Keratinocyte (primary cell): Measurements from ENCODE around the gene CCDC137.

Experiments
- EZH2 ChIP-seq: IDR thresholded peaks from one replicate; pipeline ENCODE4 v1.6.1; 2012; ENCODE audit warnings: inconsistent platforms, mild to moderate bottlenecking, low read length, moderate library complexity
- TF ChIP-seq, protein P1 (sequence below), 3 experiments: IDR thresholded peaks in 1 of 3; conservative IDR thresholded peaks in 1 of 3; optimal IDR thresholded peaks in 1 of 3; 2 replicates in 2 of 3; 3 replicates in 1 of 3; pipeline versions ENCODE3 to v1.5.1; 2011; ENCODE audit warnings: low read length in 3 of 3, mild to moderate bottlenecking in 3 of 3, moderate library complexity in 2 of 3, control low read depth in 1 of 3, inconsistent platforms in 1 of 3; ENCODE audit not compliant: insufficient read depth in 2 of 3; ENCODE audit errors: extremely low read depth in 1 of 3

DNA sequence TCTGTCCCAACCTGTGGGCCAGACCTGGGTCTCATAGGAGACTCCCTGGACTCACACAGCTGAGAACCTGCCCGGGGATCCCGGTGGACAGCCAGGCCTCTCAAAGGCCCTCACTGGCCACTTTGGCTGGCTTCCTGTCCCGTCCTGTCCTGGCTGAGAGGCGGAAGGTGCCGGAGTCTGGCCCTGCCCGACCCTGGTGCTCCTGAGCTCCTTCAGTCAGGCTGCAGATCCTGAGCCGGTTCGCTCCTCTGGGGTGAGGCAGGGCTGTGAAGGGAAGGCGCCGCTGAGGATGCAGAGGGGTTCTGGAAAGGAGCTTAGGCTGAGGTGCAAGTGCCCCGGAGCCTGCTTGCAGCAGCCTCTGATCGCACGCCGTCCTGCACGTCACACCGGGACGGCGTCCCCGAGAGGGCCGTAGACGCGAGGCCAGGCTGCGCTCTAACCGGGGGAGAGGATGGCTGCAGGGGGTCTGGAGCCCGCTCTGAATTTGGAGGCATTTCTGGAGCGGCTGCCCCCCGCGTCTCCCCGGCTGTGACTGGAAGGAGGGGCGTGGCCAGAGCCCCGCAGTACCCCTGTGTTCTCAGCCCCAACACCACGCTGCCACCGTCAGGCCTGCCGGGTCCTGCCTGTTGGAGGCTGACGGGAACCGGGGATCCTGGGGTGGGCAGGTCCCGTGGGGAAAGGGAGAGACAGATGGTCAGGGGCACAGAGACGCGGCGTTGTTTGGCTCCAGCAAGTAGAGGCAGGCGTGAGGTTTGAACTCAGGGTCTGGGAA is 21.4 kb downstream of the CCDC137 start:
- TF ChIP-seq EZH2: no peak
- TF ChIP-seq, protein P1, sequence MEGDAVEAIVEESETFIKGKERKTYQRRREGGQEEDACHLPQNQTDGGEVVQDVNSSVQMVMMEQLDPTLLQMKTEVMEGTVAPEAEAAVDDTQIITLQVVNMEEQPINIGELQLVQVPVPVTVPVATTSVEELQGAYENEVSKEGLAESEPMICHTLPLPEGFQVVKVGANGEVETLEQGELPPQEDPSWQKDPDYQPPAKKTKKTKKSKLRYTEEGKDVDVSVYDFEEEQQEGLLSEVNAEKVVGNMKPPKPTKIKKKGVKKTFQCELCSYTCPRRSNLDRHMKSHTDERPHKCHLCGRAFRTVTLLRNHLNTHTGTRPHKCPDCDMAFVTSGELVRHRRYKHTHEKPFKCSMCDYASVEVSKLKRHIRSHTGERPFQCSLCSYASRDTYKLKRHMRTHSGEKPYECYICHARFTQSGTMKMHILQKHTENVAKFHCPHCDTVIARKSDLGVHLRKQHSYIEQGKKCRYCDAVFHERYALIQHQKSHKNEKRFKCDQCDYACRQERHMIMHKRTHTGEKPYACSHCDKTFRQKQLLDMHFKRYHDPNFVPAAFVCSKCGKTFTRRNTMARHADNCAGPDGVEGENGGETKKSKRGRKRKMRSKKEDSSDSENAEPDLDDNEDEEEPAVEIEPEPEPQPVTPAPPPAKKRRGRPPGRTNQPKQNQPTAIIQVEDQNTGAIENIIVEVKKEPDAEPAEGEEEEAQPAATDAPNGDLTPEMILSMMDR (optimal IDR thresholded peaks at IDR 0.05 in 1 of 3, IDR thresholded peaks at IDR 0.05 in 1 of 3, conservative IDR thresholded peaks at IDR 0.05 in 1 of 3; ENCODE audit: extremely low read depth in 1 of 3, insufficient read depth in 2 of 3, low read length in 3 of 3): no peak
